ENCODE data around the gene EPS8.

The EPS8 gene

GRCh38 chr12:15721316-15722115, 67.7 kb downstream of the EPS8 start:
- Histone ChIP-seq H2AK5ac (ENCODE audit: low read depth, low read length) (no peak overlapping the region), H3K4ac (ENCODE audit: low read length) (no peak overlapping the region), H2AFZ (ENCODE audit: low read length) (no peak overlapping the region), H3K4me2 (ENCODE audit: insufficient read depth, low read length, poor library complexity, severe bottlenecking) (no peak overlapping the region), H3K79me1 (ENCODE audit: low read depth, low read length) (no peaks in the 10 kb centered on the region), H3K23ac (ENCODE audit: low read depth, low read length, poor library complexity) (no peak overlapping the region), H3K27me3 (ENCODE audit: control insufficient read depth in 3 of 3, insufficient read depth in 3 of 3, low read depth in 1 of 3, low read length in 3 of 3) (no peaks in the 10 kb centered on the region), H3K9ac (ENCODE audit: low read depth, low read length, poor library complexity) (no peak overlapping the region), H2BK5ac (ENCODE audit: low read length) (no peak overlapping the region), H3K36me3 (replicated peaks in 1 of 2; ENCODE audit: control insufficient read depth in 2 of 2, insufficient read depth in 2 of 2, low read length in 2 of 2) (no peaks in the 10 kb centered on the region), H3K4me3 (ENCODE audit: low read length in 2 of 2) (no peak overlapping the region), H3K27ac (replicated peaks; ENCODE audit: low read length) (no peak overlapping the region), H2BK15ac (ENCODE audit: low read length) (no peak overlapping the region), H3K9me3 (replicated peaks in 1 of 2; ENCODE audit: control insufficient read depth in 2 of 2, insufficient read depth in 1 of 2, low read depth in 1 of 2, low read length in 2 of 2) (no peaks in the 10 kb centered on the region), H2BK12ac (ENCODE audit: low read length) (no peak overlapping the region), H2BK120ac (ENCODE audit: low read depth, low read length) (no peak overlapping the region), H4K8ac (ENCODE audit: low read depth, low read length) (no peak overlapping the region), H3K14ac (ENCODE audit: low read length) (no peak overlapping the region), H3K18ac (ENCODE audit: low read length) (no peak overlapping the region), H4K91ac (ENCODE audit: low read depth, low read length, poor library complexity) (no peak overlapping the region), H3K4me1 (ENCODE audit: control insufficient read depth in 2 of 2, insufficient read depth in 1 of 2, low read depth in 1 of 2, low read length in 2 of 2) (no peaks in the 10 kb centered on the region)
- WGBS, 2 donors (ENCODE audit: extremely low coverage in 2 of 2, insufficient read length in 2 of 2, insufficient replicate concordance in 1 of 2), result no CpG with 5 or more reads among the region's 4 CpGs
- no peak for DNase-seq (ENCODE audit: low spot score)

- no peak overlapping the region for H3K4me2 ChIP-seq (ENCODE audit: insufficient read depth, low read length, poor library complexity, severe bottlenecking)
- H3K9me3 ChIP-seq (replicated peaks in 1 of 2; ENCODE audit: control insufficient read depth in 2 of 2, insufficient read depth in 1 of 2, low read depth in 1 of 2, low read length in 2 of 2), result no peaks in the 10 kb centered on the region
- H2AK5ac ChIP-seq (ENCODE audit: low read depth, low read length), result no peak overlapping the region
- no peak overlapping the region for H3K18ac ChIP-seq (ENCODE audit: low read length)
- no peak overlapping the region for H2BK15ac ChIP-seq (ENCODE audit: low read length)
- no peaks in the 10 kb centered on the region for H3K36me3 ChIP-seq (replicated peaks in 1 of 2; ENCODE audit: control insufficient read depth in 2 of 2, insufficient read depth in 2 of 2, low read length in 2 of 2)
- no peak overlapping the region for H2BK120ac ChIP-seq (ENCODE audit: low read depth, low read length)
- no peak overlapping the region for H2AFZ ChIP-seq (ENCODE audit: low read length)
- H3K4me3 ChIP-seq (ENCODE audit: low read length in 2 of 2), result no peak overlapping the region
- DNase-seq (ENCODE audit: low spot score), result no peak
- no peak overlapping the region for H2BK5ac ChIP-seq (ENCODE audit: low read length)
- WGBS, 2 donors (ENCODE audit: extremely low coverage in 2 of 2, insufficient read length in 2 of 2, insufficient replicate concordance in 1 of 2), result no CpG with 5 or more reads among the region's 2 CpGs
- no peak overlapping the region for H4K91ac ChIP-seq (ENCODE audit: low read depth, low read length, poor library complexity)
- H3K27me3 ChIP-seq (ENCODE audit: control insufficient read depth in 3 of 3, insufficient read depth in 3 of 3, low read depth in 1 of 3, low read length in 3 of 3), result no peaks in the 10 kb centered on the region
- no peaks in the 10 kb centered on the region for H3K79me1 ChIP-seq (ENCODE audit: low read depth, low read length)
- no peak overlapping the region for H3K9ac ChIP-seq (ENCODE audit: low read depth, low read length, poor library complexity)
- H3K27ac ChIP-seq (replicated peaks; ENCODE audit: low read length), result no peak overlapping the region
- no peak overlapping the region for H4K8ac ChIP-seq (ENCODE audit: low read depth, low read length)
- no peak overlapping the region for H2BK12ac ChIP-seq (ENCODE audit: low read length)
- no peaks in the 10 kb centered on the region for H3K4me1 ChIP-seq (ENCODE audit: control insufficient read depth in 2 of 2, insufficient read depth in 1 of 2, low read depth in 1 of 2, low read length in 2 of 2)
- no peak overlapping the region for H3K14ac ChIP-seq (ENCODE audit: low read length)
- no peak overlapping the region for H3K4ac ChIP-seq (ENCODE audit: low read length)
- no peak overlapping the region for H3K23ac ChIP-seq (ENCODE audit: low read depth, low read length, poor library complexity)
These were observed 68.9 kb downstream of the EPS8 start for GRCh38 chr12:15720295-15720694.

- H3K18ac ChIP-seq (ENCODE audit: low read length), result no peak overlapping the region
- no peaks in the 10 kb centered on the region for H3K27me3 ChIP-seq (ENCODE audit: control insufficient read depth in 3 of 3, insufficient read depth in 3 of 3, low read depth in 1 of 3, low read length in 3 of 3)
- H2BK5ac ChIP-seq (ENCODE audit: low read length), result no peak overlapping the region
- no peaks in the 10 kb centered on the region for H3K9me3 ChIP-seq (replicated peaks in 1 of 2; ENCODE audit: control insufficient read depth in 2 of 2, insufficient read depth in 1 of 2, low read depth in 1 of 2, low read length in 2 of 2)
- H3K27ac ChIP-seq (replicated peaks; ENCODE audit: low read length), result no peak overlapping the region
- no peak overlapping the region for H4K91ac ChIP-seq (ENCODE audit: low read depth, low read length, poor library complexity)
- H3K79me1 ChIP-seq (ENCODE audit: low read depth, low read length), result no peaks in the 10 kb centered on the region
- no peak overlapping the region for H2BK120ac ChIP-seq (ENCODE audit: low read depth, low read length)
- no peak overlapping the region for H3K9ac ChIP-seq (ENCODE audit: low read depth, low read length, poor library complexity)
- no peak for DNase-seq (ENCODE audit: low spot score)
- no peak overlapping the region for H2BK12ac ChIP-seq (ENCODE audit: low read length)
- H3K4me2 ChIP-seq (ENCODE audit: insufficient read depth, low read length, poor library complexity, severe bottlenecking), result no peak overlapping the region
- no peak overlapping the region for H3K23ac ChIP-seq (ENCODE audit: low read depth, low read length, poor library complexity)
- no peak overlapping the region for H2BK15ac ChIP-seq (ENCODE audit: low read length)
- H4K8ac ChIP-seq (ENCODE audit: low read depth, low read length), result no peak overlapping the region
- no peak overlapping the region for H3K14ac ChIP-seq (ENCODE audit: low read length)
- H3K4ac ChIP-seq (ENCODE audit: low read length), result no peak overlapping the region
- no peak overlapping the region for H2AK5ac ChIP-seq (ENCODE audit: low read depth, low read length)
- no peak overlapping the region for H3K4me3 ChIP-seq (ENCODE audit: low read length in 2 of 2)
- H2AFZ ChIP-seq (ENCODE audit: low read length), result no peak overlapping the region
- no CpG with 5 or more reads among the region's 2 CpGs for WGBS, 2 donors (ENCODE audit: extremely low coverage in 2 of 2, insufficient read length in 2 of 2, insufficient replicate concordance in 1 of 2)
- no peaks in the 10 kb centered on the region for H3K36me3 ChIP-seq (replicated peaks in 1 of 2; ENCODE audit: control insufficient read depth in 2 of 2, insufficient read depth in 2 of 2, low read length in 2 of 2)
- H3K4me1 ChIP-seq (ENCODE audit: control insufficient read depth in 2 of 2, insufficient read depth in 1 of 2, low read depth in 1 of 2, low read length in 2 of 2), result no peaks in the 10 kb centered on the region
These were observed 70.0 kb downstream of the EPS8 start for GRCh38 chr12:15719230-15719629.

GRCh38 chr12:15717940-15718567, 71.1 kb downstream of the EPS8 start:
- H3K27ac ChIP-seq (replicated peaks; ENCODE audit: low read length), result no peak overlapping the region
- H2BK15ac ChIP-seq (ENCODE audit: low read length), result no peak overlapping the region
- no peak overlapping the region for H2BK12ac ChIP-seq (ENCODE audit: low read length)
- no peak overlapping the region for H3K9ac ChIP-seq (ENCODE audit: low read depth, low read length, poor library complexity)
- H3K27me3 ChIP-seq (ENCODE audit: control insufficient read depth in 3 of 3, insufficient read depth in 3 of 3, low read depth in 1 of 3, low read length in 3 of 3), result no peaks in the 10 kb centered on the region
- no peak overlapping the region for H2AFZ ChIP-seq (ENCODE audit: low read length)
- no peak overlapping the region for H2BK120ac ChIP-seq (ENCODE audit: low read depth, low read length)
- no peaks in the 10 kb centered on the region for H3K79me1 ChIP-seq (ENCODE audit: low read depth, low read length)
- H3K36me3 ChIP-seq (replicated peaks in 1 of 2; ENCODE audit: control insufficient read depth in 2 of 2, insufficient read depth in 2 of 2, low read length in 2 of 2), result no peaks in the 10 kb centered on the region
- H3K4me3 ChIP-seq (ENCODE audit: low read length in 2 of 2), result no peak overlapping the region
- no peak overlapping the region for H3K4me2 ChIP-seq (ENCODE audit: insufficient read depth, low read length, poor library complexity, severe bottlenecking)
- no peak for DNase-seq (ENCODE audit: low spot score)
- WGBS, 2 donors (ENCODE audit: extremely low coverage in 2 of 2, insufficient read length in 2 of 2, insufficient replicate concordance in 1 of 2), result no CpG with 5 or more reads among the region's 1 CpG
- no peaks in the 10 kb centered on the region for H3K4me1 ChIP-seq (ENCODE audit: control insufficient read depth in 2 of 2, insufficient read depth in 1 of 2, low read depth in 1 of 2, low read length in 2 of 2)
- no peak overlapping the region for H3K23ac ChIP-seq (ENCODE audit: low read depth, low read length, poor library complexity)
- no peak overlapping the region for H4K91ac ChIP-seq (ENCODE audit: low read depth, low read length, poor library complexity)
- no peaks in the 10 kb centered on the region for H3K9me3 ChIP-seq (replicated peaks in 1 of 2; ENCODE audit: control insufficient read depth in 2 of 2, insufficient read depth in 1 of 2, low read depth in 1 of 2, low read length in 2 of 2)
- no peak overlapping the region for H3K4ac ChIP-seq (ENCODE audit: low read length)
- H2BK5ac ChIP-seq (ENCODE audit: low read length), result no peak overlapping the region
- no peak overlapping the region for H3K14ac ChIP-seq (ENCODE audit: low read length)
- H2AK5ac ChIP-seq (ENCODE audit: low read depth, low read length), result no peak overlapping the region
- H4K8ac ChIP-seq (ENCODE audit: low read depth, low read length), result no peak overlapping the region
- no peak overlapping the region for H3K18ac ChIP-seq (ENCODE audit: low read length)

All from neuronal stem cell (in vitro differentiated cells).